ENCODE results near the gene TMEM263.

Gene TMEM263

GRCh38 chr12:106974511-106974910, 18.8 kb downstream of the TMEM263 start:
- no peaks in the 10 kb centered on the region for H3K9me3 ChIP-seq
- no peaks in the 10 kb centered on the region for H3K36me3 ChIP-seq
- no peaks in the 10 kb centered on the region for H3K4me1 ChIP-seq (ENCODE audit: control insufficient read depth in 1 of 2, insufficient read depth in 1 of 2, low read depth in 1 of 2, low read length in 1 of 2)
- TF ChIP-seq CTCF (IDR thresholded peaks at IDR 0.05) = no peak
- H3K4me3 ChIP-seq (ENCODE audit: low read depth in 1 of 2, low read length in 1 of 2) = no peak overlapping the region
- H3K27me3 ChIP-seq = no peaks in the 10 kb centered on the region
- no peak overlapping the region for H3K27ac ChIP-seq

DNA sequence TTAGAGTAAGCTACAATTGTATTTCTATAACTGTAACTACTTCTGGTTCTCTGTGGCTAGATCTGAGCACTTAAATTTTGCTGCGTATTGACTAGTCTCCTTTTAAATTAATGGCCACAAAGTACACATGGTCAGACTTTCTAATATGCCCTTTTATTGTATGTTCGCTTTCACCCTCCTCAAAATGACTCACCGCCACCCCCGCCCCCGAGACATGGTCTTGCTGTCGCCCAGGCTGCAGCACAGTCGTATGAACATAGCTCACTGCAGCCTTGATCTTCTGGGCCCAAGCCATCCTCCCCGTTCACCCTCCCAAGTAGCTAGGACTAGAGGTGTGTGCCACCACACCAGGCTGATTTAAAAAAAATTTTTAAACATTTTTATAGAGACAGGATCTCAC, 19.4 kb downstream of the TMEM263 start:
- no peaks in the 10 kb centered on the region for H3K36me3 ChIP-seq
- H3K4me3 ChIP-seq (ENCODE audit: low read depth in 1 of 2, low read length in 1 of 2) = no peak overlapping the region
- H3K4me1 ChIP-seq (ENCODE audit: control insufficient read depth in 1 of 2, insufficient read depth in 1 of 2, low read depth in 1 of 2, low read length in 1 of 2) = no peaks in the 10 kb centered on the region
- no peak overlapping the region for H3K27ac ChIP-seq
- no peak for TF ChIP-seq CTCF (IDR thresholded peaks at IDR 0.05)
- H3K9me3 ChIP-seq = no peaks in the 10 kb centered on the region
- no peaks in the 10 kb centered on the region for H3K27me3 ChIP-seq

DNA sequence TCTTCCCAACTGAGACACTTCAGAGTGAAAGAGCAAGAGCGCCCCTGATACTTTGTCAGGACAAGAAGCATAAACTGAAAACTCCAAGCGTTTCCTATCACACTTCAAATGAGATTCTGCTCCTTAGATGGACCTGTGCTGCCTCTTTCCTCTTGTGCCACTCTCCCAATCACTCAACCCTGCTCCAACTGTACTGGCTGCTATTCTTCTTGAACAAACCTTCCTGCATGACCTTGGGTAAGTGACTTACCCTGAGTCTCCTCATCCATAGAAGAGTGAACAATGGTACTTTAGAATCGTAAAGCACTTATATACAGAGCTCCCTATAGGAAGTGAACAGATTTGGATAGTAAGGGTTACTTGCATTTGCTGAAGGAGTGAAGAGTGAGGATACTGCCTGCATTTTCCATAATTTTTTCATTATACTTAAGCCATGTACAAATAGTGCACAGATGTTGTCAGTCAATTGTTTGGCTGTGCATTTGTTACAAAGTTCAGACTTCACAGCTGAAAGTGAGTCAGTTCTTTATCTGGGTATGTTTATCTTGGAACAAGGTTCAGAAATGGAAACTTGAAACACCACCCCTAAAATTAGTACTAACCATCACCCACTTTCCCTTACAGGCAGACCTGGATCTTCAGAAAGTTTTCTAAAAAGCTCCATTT, 20.4 kb downstream of the TMEM263 start:
- Histone ChIP-seq H3K4me1 (ENCODE audit: control insufficient read depth in 1 of 2, insufficient read depth in 1 of 2, low read depth in 1 of 2, low read length in 1 of 2) (no peaks in the 10 kb centered on the region), H3K36me3 (no peaks in the 10 kb centered on the region), H3K9me3 (no peaks in the 10 kb centered on the region), H3K4me3 (ENCODE audit: low read depth in 1 of 2, low read length in 1 of 2) (no peak overlapping the region), H3K27ac (no peak overlapping the region), H3K27me3 (no peaks in the 10 kb centered on the region)
- no peak for TF ChIP-seq CTCF (IDR thresholded peaks at IDR 0.05)

GRCh38 chr12:106976668-106977067, 21.0 kb downstream of the TMEM263 start:
- H3K36me3 ChIP-seq = no peaks in the 10 kb centered on the region
- no peak for TF ChIP-seq CTCF (IDR thresholded peaks at IDR 0.05)
- H3K27ac ChIP-seq = no peak overlapping the region
- no peaks in the 10 kb centered on the region for H3K9me3 ChIP-seq
- no peak overlapping the region for H3K4me3 ChIP-seq (ENCODE audit: low read depth in 1 of 2, low read length in 1 of 2)
- H3K27me3 ChIP-seq = no peaks in the 10 kb centered on the region
- H3K4me1 ChIP-seq (ENCODE audit: control insufficient read depth in 1 of 2, insufficient read depth in 1 of 2, low read depth in 1 of 2, low read length in 1 of 2) = no peaks in the 10 kb centered on the region

- H3K36me3 ChIP-seq = no peaks in the 10 kb centered on the region
- H3K4me1 ChIP-seq (ENCODE audit: control insufficient read depth in 1 of 2, insufficient read depth in 1 of 2, low read depth in 1 of 2, low read length in 1 of 2) = no peaks in the 10 kb centered on the region
- no peak for TF ChIP-seq CTCF (IDR thresholded peaks at IDR 0.05)
- H3K9me3 ChIP-seq = no peaks in the 10 kb centered on the region
- H3K27me3 ChIP-seq = no peaks in the 10 kb centered on the region
- H3K27ac ChIP-seq = no peak overlapping the region
- H3K4me3 ChIP-seq (ENCODE audit: low read depth in 1 of 2, low read length in 1 of 2) = no peak overlapping the region
Observed at GRCh38 chr12:106978035-106978800, 22.5 kb downstream of the TMEM263 start.

Measured in neutrophil (primary cell).